KBM-7 (cell line): Measurements from ENCODE around the gene NCS1.
A peak's percentile ranks its signal among the peaks of the same experiment; 100 is the strongest.

Experiments used
- DNase-seq: peaks from one replicate; pipeline ENCODE4 v3.0.0-alpha.2; 2015
- in situ Hi-C: fragments of 300-500 bp; cut with MboI; formaldehyde crosslinking; loops from 2 replicates; pipeline ENCODE4 v1.14.3; 2020; ENCODE audit warnings: low sequenced_read_pairs, low pct_unique_long_range_greater_than_20kb, mixed read lengths

The NCS1 gene

DNA sequence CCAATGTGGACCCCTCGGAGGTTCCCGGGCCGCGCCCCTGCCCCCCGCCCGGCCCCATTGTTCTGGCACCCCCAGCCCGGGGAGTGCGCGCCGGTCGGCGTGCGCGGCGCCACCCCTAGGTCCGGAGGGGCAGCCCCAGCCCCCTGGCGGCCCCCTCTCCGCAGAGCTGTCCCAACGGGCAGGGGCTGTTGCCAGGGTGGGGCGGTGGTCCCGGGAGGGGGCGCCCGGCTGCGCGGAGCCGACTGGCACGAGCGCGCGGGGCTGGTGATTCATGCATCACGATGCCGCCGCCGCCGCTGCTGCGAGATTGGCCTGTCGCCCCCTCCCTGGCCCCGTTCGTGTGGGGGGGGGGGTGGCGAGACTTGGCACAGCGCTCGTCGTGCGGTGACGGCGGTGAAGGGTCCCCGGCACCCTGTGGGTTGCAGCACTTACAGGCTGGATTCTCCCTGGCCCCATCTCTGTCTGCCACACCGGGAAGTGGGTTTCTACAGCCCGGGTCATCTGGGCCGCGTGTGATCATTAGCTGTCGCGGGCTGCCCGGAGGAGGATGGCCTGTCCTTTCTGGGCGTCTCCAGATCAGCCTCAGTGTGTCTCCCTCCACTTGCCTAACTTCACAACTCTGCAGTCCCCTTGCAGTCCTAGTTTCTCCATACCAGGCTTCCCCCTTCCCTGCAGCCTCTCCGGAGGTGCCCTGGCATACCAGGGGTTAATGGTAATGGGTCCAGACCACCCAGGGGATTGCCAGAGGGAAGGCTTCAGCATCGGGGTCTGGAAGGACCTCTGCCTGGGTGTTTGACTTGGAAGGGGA lies 858 bp downstream of the NCS1 start:
- in situ Hi-C loops = no loop called here
- DNase-seq = peak; percentile 26

DNA sequence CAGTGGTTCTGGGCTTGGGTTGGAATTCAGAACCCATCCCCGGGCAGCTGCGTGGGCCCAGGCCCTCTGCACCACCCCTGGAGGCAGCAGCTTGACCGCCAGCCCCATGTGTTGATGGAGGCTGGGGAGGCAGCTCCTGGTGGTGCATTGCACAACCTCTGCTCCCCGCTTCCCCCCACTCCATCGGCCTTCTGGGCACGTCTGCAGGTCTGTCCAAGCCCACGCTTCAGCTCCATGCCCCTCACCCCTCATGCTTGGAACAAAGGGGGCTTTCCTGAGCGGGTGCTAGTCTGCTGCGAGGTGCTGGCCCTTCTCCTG lies 1.4 kb downstream of the NCS1 start:
- in situ Hi-C loops = no loop called here
- no peak for DNase-seq

DNA sequence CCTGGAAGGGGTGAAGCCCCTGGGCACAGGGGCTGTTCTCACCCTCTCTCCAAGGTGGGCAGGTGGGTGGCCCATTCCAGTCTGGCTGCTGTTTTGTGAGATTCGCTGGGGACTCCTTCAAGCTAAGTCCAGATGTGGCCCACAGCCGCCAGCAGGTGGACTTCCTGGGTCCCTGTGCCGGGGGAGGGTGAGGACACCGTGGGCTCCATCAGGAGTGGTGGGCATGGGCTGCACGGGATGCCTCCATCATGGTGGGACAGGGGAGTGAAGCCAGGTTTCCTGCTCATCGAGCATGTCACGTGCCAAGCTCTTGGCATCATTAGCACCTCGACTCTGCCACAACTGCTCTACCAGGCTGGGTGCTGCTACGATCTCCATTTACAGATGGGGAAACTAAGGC lies 1.8 kb downstream of the NCS1 start:
- in situ Hi-C loops = no loop called here
- no peak for DNase-seq

DNA sequence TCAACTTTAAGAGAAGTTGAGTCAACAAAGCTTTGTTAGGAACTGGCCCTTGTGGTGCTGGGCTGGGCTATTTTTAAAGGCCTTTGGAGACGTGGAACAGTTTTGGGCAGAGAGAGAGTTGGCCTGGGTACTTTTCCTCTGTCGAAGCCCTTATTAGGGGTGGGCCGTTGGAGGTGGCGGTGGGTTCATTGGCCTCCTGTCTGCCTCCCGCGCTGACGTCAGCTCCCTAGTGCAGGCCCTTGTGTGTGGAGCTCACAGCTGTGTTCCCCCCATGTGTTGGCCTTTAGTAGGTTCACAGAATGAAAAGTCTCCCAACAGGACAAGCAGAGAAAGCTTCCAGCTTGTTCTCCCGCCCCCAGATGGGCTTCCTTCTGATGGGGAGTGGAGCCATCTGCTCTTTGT lies 2.7 kb downstream of the NCS1 start:
- DNase-seq = no peak
- in situ Hi-C loops = no loop called here

DNA sequence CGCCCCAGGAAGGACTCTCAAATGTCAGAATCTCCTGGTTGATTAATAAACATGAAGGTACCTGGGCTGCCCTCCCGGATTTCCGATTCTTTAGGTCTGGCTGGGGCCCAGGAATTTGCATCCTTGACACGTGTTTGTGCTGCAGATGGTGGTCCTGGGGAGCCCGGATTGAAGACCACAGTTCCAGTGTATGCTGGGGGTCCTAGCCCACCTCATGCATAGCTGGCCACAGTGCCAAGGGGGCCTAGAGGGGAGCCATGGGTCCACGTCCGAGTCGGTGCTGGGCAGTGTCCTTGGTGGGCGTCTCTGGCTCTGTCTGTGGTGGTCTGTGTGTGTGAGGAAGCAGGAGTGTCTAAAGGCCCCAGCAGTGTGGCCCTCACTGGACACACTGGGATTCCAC lies 3.2 kb downstream of the NCS1 start:
- in situ Hi-C loops = no loop called here
- DNase-seq = no peak

DNA sequence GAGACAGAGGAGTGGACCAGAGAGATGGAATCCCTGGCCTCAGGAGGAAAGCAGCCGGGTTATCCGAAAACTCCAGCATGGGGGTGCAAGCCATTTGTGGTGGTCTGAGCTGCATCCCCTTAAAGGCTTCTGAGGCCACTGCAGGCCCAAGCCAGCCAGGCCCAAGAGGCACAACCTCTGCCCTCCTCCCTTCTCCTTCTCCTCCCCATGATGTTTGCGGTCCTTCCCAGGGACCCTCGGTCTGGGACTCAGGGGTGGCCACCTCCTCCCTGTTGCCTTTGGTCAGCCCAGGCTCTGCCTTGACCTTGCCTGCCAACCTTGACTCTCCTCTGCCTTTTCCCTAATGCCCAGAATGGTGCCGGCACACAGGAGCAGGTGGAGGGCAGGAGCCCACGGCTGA lies 4.6 kb downstream of the NCS1 start:
- DNase-seq = no peak
- in situ Hi-C loops = no loop called here

DNA sequence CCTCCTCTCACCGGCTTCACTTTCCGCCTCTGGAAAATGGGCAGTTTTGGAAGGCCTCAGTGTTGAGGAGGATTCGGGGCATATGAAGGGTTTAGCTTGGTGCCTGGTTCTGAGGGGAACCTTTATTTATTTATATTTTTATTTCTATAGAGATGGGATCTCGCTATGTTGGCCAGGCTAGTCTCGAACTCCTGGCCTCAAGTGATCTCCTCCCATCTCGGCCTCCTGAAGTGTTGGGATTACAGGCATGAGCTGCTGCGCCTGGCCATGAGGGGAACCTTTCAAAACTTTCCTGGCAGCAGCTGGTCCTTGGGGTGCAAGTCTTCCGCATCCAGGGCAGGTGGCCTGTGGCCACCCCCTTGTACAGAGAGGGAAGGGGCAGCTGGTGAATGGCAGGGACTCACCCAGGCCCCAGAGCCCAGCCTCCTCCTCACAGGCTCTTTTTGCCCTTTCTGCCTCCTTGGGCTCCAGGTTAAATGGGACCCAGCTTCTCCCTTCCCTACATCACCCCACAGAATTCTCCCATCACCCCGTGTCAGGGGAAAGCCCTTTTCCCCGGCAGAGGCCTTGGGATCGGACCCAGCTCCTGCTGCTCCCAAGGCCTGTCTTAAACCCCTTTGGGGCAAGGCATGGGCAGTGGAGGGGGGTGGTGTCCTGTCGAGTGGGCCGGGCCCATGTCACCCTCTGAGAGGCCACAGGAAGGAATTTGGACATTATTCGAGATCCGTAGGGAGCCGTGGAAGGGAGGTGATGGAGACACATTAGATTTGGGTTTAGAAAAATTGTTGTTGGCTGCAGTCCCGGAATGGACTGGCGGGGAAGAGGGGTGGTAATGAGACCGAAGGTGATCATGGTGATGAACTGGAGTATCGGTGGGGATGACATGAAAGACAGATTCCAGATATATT lies 5.9 kb downstream of the NCS1 start:
- in situ Hi-C loops = no loop called here
- DNase-seq = no peak

DNA sequence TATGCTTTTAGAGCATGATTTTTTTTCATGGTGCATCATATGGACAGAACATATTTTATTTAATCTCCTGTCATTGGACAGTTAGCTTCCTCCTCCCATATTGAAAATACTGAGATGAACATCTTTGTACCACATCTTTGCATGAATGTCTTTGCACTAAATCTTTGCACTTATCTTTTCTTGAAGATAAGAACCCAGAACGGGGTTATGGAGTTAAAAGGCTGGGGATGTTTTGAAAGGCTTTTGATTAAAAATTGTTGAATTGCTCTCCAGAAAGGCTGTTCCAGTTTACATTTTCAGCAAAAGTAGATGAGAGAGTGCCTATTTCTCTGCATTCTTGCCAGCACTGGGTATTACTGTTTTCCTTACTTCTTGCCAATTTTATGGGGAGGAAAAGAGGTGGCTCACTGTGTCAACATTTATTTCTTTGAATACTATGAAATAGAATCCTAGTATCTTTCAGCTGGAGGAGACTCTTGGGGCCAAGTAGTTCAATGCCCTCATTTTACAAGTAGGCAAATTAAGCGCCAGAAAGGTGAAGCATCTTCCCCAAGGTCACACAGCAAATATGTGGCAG lies 7.2 kb downstream of the NCS1 start:
- in situ Hi-C loops = no loop called here
- DNase-seq = no peak

DNA sequence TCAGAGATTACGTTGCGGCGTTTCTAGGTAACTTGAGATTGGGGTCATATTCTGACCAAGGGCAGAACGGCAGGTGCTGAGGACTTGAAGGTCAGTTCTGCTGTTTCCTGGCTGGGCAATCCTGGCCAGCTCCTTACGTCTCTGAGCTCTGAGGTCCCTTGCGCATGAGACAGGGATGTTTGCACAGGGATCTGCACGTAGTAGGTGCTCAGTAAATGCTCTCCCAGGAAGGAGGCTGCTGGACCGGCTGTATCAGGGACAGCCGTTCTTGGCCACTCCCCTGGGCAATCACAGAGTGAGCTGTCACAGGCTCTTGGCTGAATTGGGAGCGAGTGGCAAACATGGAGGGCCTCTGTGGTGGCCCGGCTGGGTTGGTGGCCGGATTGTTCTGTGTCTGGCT lies 8.3 kb downstream of the NCS1 start:
- DNase-seq = no peak
- in situ Hi-C loops = no loop called here

DNA sequence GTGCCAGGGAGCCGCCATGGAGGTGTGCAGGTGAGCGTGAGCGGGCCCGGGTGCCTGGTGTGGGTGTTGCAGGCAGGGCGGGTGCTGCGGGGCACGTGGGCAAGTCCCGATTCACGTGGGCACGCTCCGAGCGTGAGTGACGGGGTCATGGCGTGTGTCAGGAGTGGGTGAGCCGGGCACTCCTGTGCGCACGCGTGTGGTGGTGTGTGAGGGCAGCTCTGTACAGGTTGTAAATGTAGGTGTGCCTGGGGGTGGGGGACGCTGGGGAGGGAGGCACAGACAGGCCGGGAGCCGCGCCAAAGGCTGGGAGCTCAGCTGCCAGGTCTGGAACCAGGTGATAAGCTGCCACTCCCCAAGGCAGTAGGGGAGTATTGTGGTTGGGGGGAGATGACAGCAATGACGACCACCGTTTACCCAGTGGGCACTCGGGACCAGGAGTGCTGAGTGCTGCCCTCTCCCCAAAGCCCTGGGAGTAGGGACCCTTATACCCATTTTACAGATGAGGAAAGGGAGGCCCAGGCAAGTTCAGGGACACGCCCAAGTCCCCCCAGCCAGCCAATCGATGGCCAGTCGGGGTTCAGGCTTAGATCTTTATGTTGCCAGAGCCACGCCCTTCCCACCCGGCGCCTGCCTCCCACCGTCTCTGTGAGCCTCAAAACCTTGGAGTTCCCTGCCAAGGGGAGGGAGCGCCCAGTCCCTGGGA lies 9.6 kb downstream of the NCS1 start:
- in situ Hi-C loops = no loop called here
- no peak for DNase-seq

DNA sequence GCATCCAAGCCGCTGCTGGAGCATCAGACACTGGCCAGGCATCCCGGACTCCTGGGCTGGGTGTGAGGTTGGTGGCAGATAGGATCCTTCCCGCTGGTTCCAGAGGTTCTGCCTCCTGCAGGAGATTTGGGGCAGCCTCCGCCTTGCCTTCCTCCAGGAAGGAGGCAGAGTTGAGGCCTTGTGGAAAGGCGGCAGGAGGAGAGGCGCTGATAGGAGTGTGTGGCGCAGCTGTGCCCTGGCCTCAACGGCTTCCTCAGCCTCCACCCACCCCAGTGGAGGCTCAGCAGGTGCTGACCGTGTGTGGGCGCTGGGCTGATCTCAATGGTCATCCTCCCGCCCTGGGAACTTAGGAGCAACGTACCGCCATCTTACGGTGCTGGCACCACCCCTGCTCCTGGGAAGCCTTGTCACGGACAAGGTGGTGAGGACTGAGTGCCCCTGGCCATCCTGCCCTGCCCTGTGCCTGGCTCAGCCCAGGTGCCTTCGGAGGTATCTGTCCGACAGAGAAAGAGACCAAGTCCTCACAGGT lies 10.2 kb downstream of the NCS1 start:
- no peak for DNase-seq
- in situ Hi-C loops = no loop called here

DNA sequence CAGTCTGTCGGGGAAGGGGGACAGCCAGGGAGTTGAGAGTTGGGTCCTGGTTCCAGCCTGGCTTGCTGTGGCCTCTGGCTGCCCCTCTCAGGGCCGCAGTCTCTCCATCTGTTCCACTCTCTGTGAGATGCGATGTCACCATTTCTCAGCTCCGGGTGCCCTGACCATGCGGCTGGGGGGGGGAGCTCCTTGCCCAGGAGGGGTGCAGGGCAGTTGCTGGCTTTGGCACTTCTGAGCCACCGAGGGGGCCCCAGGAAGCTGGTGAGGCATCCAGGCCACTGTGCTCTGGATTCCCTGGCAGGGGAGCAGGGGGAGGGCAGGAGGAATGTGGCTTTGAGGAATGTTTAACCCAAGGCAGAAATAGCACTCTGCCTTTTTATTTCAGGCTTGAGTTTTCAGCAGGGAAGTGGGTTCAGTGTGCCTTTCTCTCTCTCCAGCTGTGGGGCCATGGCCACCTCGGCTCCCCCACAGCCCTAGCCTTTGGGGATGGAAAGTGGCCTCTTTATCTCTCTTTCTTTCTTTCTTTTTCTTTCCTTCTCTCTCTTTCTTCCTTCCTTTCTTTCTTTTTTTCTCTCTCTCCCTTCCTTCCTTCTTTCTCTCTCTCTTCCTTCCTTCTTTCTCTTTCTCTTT lies 11.0 kb downstream of the NCS1 start:
- in situ Hi-C loops = no loop called here
- no peak for DNase-seq

DNA sequence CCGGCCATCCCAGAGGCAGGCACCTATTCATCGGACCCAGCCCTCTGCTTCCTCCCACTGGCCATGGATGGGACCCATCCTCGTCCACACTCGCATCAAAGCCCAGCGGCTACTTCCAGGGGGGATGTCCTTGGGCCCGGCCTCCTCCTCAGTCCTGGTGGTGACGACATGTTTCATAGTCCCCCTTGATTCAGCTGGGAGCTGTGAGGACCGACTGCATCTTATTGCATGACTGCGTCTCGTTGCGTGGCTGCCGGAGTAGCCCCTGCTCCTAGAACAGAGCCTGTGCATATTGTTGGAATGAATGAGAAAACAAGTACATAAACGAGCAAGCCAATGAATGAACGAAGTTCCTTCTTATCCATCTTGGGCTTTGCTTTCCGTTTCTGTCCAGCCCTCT lies 12.8 kb downstream of the NCS1 start:
- in situ Hi-C loops = no loop called here

DNA sequence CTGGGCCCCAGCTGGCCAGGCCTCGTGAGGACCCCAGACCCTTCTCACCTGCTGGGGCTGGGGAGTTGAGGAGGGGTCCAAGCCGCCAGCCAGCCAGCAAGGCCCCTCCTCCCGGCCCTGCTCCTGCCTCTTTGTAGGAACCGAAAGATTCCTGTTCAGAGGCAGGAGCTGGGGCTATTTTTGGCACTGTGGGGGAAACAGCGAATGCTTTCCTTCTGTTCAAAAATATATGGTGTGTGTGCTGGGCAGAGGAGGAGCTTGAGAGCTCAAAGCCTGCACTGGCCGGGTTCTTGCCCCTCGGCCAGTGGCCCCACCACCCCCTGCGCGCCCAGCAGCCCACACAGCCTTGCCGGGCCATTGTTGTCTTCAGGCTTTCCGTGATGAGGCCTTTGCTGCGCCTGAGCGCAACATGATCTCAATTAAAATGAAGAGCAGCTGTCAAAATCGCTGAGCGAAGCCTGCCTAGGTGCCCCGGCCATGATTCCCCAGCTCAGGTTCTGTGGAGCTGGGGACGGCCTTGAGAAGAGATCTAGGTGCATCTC lies 13.4 kb downstream of the NCS1 start:
- in situ Hi-C loops = no loop called here
- no peak for DNase-seq

More for the DNA sequence above, 12.8 kb downstream of the NCS1 start:
- DNase-seq = no peak

DNA sequence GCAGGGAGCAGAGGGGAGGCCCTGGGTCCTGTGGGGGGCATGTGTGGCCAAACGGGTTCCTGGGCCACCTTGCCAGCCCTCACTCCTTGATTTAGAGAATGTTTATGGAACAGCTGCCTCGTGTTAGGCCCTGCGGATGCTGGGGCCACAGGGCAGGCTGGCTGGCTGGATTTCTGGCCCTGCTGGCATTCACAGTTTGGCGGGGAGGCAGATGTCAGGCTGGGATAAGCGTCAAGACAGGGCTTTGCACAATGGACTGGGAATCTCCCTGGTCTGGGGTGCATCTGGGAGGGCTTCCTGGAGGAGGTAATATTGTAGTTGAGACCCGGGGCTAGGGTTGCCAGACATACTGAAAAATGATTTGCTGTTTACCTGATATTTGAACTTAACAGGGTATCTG lies 13.8 kb downstream of the NCS1 start:
- in situ Hi-C loops = no loop called here
- no peak for DNase-seq

DNA sequence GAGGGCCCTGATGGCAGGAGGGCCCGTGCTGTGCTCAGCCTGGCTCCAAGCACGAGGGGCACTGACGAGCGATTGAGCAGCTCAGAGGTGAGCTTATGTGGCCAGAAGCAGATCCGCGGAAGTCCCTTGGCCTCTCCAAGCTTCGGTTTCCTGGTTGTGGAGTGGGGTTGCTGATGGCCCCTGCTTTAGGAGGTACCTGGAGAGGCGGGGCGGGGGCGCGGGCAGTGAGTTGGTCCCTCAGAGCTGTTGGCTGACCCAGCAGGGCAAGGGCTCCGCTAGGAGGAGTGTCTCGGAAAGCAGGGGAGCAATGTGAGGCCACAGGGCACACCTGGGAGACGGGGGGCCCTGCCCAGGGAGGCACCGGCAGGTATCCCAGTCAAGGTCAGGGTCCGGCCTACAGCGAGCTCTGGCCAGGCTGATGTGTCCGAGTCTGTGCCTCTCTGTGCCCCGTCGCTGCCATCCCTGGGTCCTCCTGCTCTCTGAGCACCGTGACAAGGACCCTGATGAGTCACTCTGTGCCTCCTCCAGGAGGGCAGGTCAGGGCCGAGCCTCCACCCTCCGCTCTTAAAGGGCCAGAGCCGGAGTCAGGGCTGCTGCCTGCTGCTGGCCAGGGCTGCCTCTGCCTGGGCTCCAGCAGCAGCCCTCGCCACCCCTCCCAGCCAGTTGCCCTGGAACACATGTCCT lies 14.8 kb downstream of the NCS1 start:
- in situ Hi-C loops = no loop called here
- DNase-seq = no peak

DNA sequence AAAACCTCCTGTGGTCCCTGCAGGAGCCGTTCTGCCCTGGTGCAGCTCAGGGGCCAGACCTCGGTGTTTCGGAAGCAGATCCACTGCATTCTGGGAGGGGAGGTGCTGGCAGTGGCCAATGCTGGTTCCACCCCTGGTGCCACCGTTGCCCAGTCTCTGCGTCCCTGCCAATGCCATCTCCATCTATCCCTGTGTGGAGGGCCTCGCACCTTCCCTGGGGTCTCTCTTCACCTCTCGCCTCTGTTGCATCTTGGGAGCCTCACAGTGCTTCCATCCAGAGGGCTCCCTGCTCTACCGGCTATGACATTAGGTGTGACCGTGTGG lies 15.3 kb downstream of the NCS1 start:
- in situ Hi-C loops = no loop called here
- no peak for DNase-seq

DNA sequence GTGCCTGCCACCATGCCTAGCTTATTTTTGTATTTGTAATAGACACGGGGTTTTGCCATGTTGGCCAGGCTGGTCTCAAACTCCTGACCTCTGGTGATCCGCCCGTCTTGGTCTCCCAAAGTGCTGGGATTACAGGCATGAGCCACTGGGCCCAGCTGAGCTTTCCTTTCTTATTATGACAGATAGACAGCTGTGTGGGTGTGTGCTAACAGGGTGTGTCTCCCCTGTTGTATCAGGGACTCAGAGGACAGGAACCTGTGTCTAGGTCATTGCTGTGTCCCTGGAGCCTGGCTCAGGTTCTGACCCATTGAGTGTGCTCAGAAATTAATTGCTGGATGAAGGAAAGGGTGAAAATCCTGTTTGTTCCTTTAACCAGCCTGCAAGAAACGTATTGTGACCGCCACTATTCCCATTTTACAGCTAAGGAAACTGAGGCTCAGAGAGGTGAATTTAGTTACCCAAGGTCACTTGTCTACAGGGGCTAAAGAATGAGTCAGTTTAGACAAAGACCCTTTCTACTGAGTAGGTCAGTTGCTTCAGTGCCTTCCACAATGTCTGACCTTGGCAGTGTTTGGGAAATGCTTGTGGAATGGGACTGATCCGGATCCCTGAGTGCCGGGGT lies 16.8 kb downstream of the NCS1 start:
- DNase-seq = no peak
- in situ Hi-C loops = no loop called here
